Activated naive CD4-positive, alpha-beta T cell treated with anti-CD3 and anti-CD28 coated beads for 36 hours (primary cell): Measurements from ENCODE around the gene UBAP1L. TPM values are rescaled to one million over a fixed set of nuclear protein-coding genes. Genes with fewer than 3 reads are reported as not detected.
"Not testable (repeated sequence)": the region's sequence is repeated elsewhere in the genome, so short reads cannot be mapped to it uniquely, and the experiment has no call there.

Experiments used
- CTCF ChIA-PET: fragments of 350-600 bp; sonication (Branson Sonifier 250); formaldehyde crosslinking; loops from one replicate; lab custom pipeline; 2021; ENCODE audit warnings: antibody characterized with exemption; lab: Charles Lee
- DNase-seq: peaks from one replicate; pipeline ENCODE4 v3.0.0-alpha.2; 2020
- H3K27ac Mint-ChIP-seq: one replicate; pipeline ENCODE4 v1.8.0; 2021; ENCODE audit warnings: mild to moderate bottlenecking, mixed read lengths
- H3K27me3 Mint-ChIP-seq: one replicate; pipeline ENCODE4 v1.8.0; 2021; ENCODE audit warnings: low read depth, mixed read lengths
- H3K36me3 Mint-ChIP-seq: one replicate; pipeline ENCODE4 v1.8.0; 2021; ENCODE audit warnings: low read depth, mixed read lengths
- H3K4me1 Mint-ChIP-seq: one replicate; pipeline ENCODE4 v1.8.0; 2021; ENCODE audit warnings: low read depth, mixed read lengths
- H3K4me3 Mint-ChIP-seq: one replicate; pipeline ENCODE4 v1.8.0; 2021; ENCODE audit warnings: mild to moderate bottlenecking, moderate library complexity, mixed read lengths
- H3K9me3 Mint-ChIP-seq: one replicate; pipeline ENCODE4 v1.8.0; 2021; ENCODE audit warnings: mixed read lengths
- intact Hi-C: fragments of 100-400 bp; cut with micrococcal nuclease; formaldehyde crosslinking; loops from one replicate; pipeline ENCODE4 v1.15.1; 2023
- total RNA-seq, 2 experiments: library from RNA; stranded (reverse); gene quantifications; one replicate each; pipeline ENCODE4 v1.2.3, GENCODE V29; 2021

Gene UBAP1L
- total RNA-seq, 2 experiments from 2014 or later, result 1.6 to 1.9 TPM

- no peaks in the 10 kb centered on the region for H3K9me3 Mint-ChIP-seq
- H3K27ac Mint-ChIP-seq, result no peak overlapping the region
- peaks cover 14% of the 10 kb centered on the region for H3K36me3 Mint-ChIP-seq
- DNase-seq, result no peak
- H3K4me1 Mint-ChIP-seq, result no peaks in the 10 kb centered on the region
- no peaks in the 10 kb centered on the region for H3K27me3 Mint-ChIP-seq
- intact Hi-C loops, result no loop called here
- H3K4me3 Mint-ChIP-seq, result no peak overlapping the region
- CTCF ChIA-PET, result no interaction called here
Measured at GRCh38 chr15:65099336-65099735, 15.7 kb downstream of the UBAP1L start.

- CTCF ChIA-PET, result no interaction called here
- no peaks in the 10 kb centered on the region for H3K27me3 Mint-ChIP-seq
- H3K9me3 Mint-ChIP-seq, result no peaks in the 10 kb centered on the region
- no peak for DNase-seq
- H3K4me3 Mint-ChIP-seq, result no peak overlapping the region
- intact Hi-C loops, result no loop called here
- H3K36me3 Mint-ChIP-seq, result peaks cover 12% of the 10 kb centered on the region
- no peak overlapping the region for H3K27ac Mint-ChIP-seq
- no peaks in the 10 kb centered on the region for H3K4me1 Mint-ChIP-seq
Measured at GRCh38 chr15:65097651-65098263, 17.2 kb downstream of the UBAP1L start.

GRCh38 chr15:65096481-65097385 is 18.3 kb downstream of the UBAP1L start:
- intact Hi-C loops, result no loop called here
- Mint-ChIP-seq H3K36me3 (peaks cover 11% of the 10 kb centered on the region), H3K9me3 (no peaks in the 10 kb centered on the region), H3K27me3 (no peaks in the 10 kb centered on the region), H3K4me1 (no peaks in the 10 kb centered on the region), H3K4me3 (no peak overlapping the region), H3K27ac (no peak overlapping the region)
- CTCF ChIA-PET, result interaction anchor here (2.2 kb wide), 1 partner anchor 43 kb away, joined by 5 read pairs; no protein-coding TSS in a partner anchor
- no peak for DNase-seq

- H3K4me1 Mint-ChIP-seq, result no peaks in the 10 kb centered on the region
- H3K4me3 Mint-ChIP-seq, result no peak overlapping the region
- intact Hi-C loops, result no loop called here
- no peak overlapping the region for H3K27ac Mint-ChIP-seq
- CTCF ChIA-PET, result interaction anchor here (2.2 kb wide), 1 partner anchor 42 kb away, joined by 5 read pairs; no protein-coding TSS in a partner anchor
- no peaks in the 10 kb centered on the region for H3K9me3 Mint-ChIP-seq
- H3K27me3 Mint-ChIP-seq, result no peaks in the 10 kb centered on the region
- DNase-seq, result no peak
- peaks cover 9% of the 10 kb centered on the region for H3K36me3 Mint-ChIP-seq
Measured at GRCh38 chr15:65095747-65096104, 19.3 kb downstream of the UBAP1L start.

GRCh38 chr15:65095011-65095746 is 19.8 kb downstream of the UBAP1L start:
- no peak overlapping the region for H3K27ac Mint-ChIP-seq

GRCh38 chr15:65094294-65094995 is 20.6 kb downstream of the UBAP1L start:
- H3K36me3 Mint-ChIP-seq, result peaks cover 7% of the 10 kb centered on the region
- no peak overlapping the region for H3K27ac Mint-ChIP-seq
- DNase-seq, result no peak
- CTCF ChIA-PET, result no interaction called here
- H3K9me3 Mint-ChIP-seq, result no peaks in the 10 kb centered on the region
- H3K4me3 Mint-ChIP-seq, result no peak overlapping the region
- intact Hi-C loops, result no loop called here
- H3K4me1 Mint-ChIP-seq, result no peaks in the 10 kb centered on the region
- H3K27me3 Mint-ChIP-seq, result no peaks in the 10 kb centered on the region

More at GRCh38 chr15:65095011-65095746, 19.8 kb downstream of the UBAP1L start:
- Mint-ChIP-seq H3K36me3 (peaks cover 7% of the 10 kb centered on the region), H3K4me3 (no peak overlapping the region), H3K9me3 (no peaks in the 10 kb centered on the region), H3K27me3 (no peaks in the 10 kb centered on the region), H3K4me1 (no peaks in the 10 kb centered on the region)
- intact Hi-C loops, result no loop called here
- no peak for DNase-seq
- CTCF ChIA-PET, result interaction anchor here (2.2 kb wide), 1 partner anchor 41 kb away, joined by 5 read pairs; no protein-coding TSS in a partner anchor

GRCh38 chr15:65093793-65094170 is 21.2 kb downstream of the UBAP1L start:
- H3K27me3 Mint-ChIP-seq, H3K4me1 Mint-ChIP-seq, H3K4me3 Mint-ChIP-seq, DNase-seq, H3K9me3 Mint-ChIP-seq, intact Hi-C loops, H3K36me3 Mint-ChIP-seq, H3K27ac Mint-ChIP-seq, CTCF ChIA-PET: not testable (repeated sequence)

- intact Hi-C loops, result no loop called here
- CTCF ChIA-PET, result no interaction called here
- Mint-ChIP-seq H3K4me3 (no peak overlapping the region), H3K27ac (no peak overlapping the region), H3K4me1 (no peaks in the 10 kb centered on the region), H3K36me3 (peaks cover 4% of the 10 kb centered on the region), H3K27me3 (no peaks in the 10 kb centered on the region), H3K9me3 (no peaks in the 10 kb centered on the region)
- DNase-seq, result no peak
Measured at GRCh38 chr15:65092911-65093792, 21.8 kb downstream of the UBAP1L start.

- intact Hi-C loops, result no loop called here
- Mint-ChIP-seq H3K4me1 (no peaks in the 10 kb centered on the region), H3K36me3 (peaks cover 2% of the 10 kb centered on the region)
Measured at GRCh38 chr15:65091946-65092770, 22.8 kb downstream of the UBAP1L start.

GRCh38 chr15:65089206-65089824 is 25.7 kb downstream of the UBAP1L start:
- DNase-seq, result no peak
- CTCF ChIA-PET, result interaction anchor here (0.5 kb wide), 1 partner anchor 9 kb away, joined by 3 read pairs; no protein-coding TSS in a partner anchor
- Mint-ChIP-seq H3K4me3 (no peak overlapping the region), H3K4me1 (no peaks in the 10 kb centered on the region), H3K27me3 (no peaks in the 10 kb centered on the region), H3K9me3 (no peaks in the 10 kb centered on the region), H3K36me3 (peaks cover 2% of the 10 kb centered on the region), H3K27ac (peak overlapping the region; percentile 1)
- intact Hi-C loops, result no loop called here

More at GRCh38 chr15:65091946-65092770, 22.8 kb downstream of the UBAP1L start:
- H3K27ac Mint-ChIP-seq, result no peak overlapping the region
- no peaks in the 10 kb centered on the region for H3K9me3 Mint-ChIP-seq
- H3K4me3 Mint-ChIP-seq, result no peak overlapping the region
- CTCF ChIA-PET, result no interaction called here
- no peak for DNase-seq
- H3K27me3 Mint-ChIP-seq, result no peaks in the 10 kb centered on the region
